Heart left ventricle (tissue), 16 donors: ENCODE results near the gene ZNF683. TPM values are rescaled to one million over a fixed set of nuclear protein-coding genes. Genes with fewer than 3 reads are reported as not detected.

Source experiments
- ATAC-seq, 4 donors: fragments of 200-7000 bp; cut with Tn5 transposase; one replicate each; pipeline ENCODE4 v1.9.1; 2020 to 2022; ENCODE audit warnings: moderate library complexity in 4 of 4, mild to moderate bottlenecking in 3 of 4, moderate number of reproducible peaks in 1 of 4
- DNase-seq, 5 donors: peaks; one replicate each; pipeline ENCODE4 v3.0.0-alpha.2; 2020
- H3K27ac ChIP-seq, 12 donors: fragments of 200-600 bp; sonication (generic) in 4 of 12; one replicate each; pipeline versions ENCODE4 v1.5.0 to v1.8.0; 2016 to 2022; ENCODE audit warnings: mild to moderate bottlenecking in 2 of 12
- H3K27me3 ChIP-seq, 9 donors: fragments of 200-600 bp; sonication (generic) in 2 of 9; one replicate each; pipeline versions ENCODE4 v1.5.1 to v1.8.0; 2016 to 2022; ENCODE audit warnings: mild to moderate bottlenecking in 3 of 9
- H3K36me3 ChIP-seq, 9 donors: fragments of 200-600 bp; sonication (generic) in 2 of 9; one replicate each; pipeline versions ENCODE4 v1.5.0 to v1.8.0; 2018 to 2022; ENCODE audit warnings: mild to moderate bottlenecking in 2 of 9
- H3K4me1 ChIP-seq, 12 donors: fragments of 200-600 bp; sonication (generic) in 4 of 12; one replicate each; pipeline versions ENCODE4 v1.5.0 to v1.8.0; 2016 to 2022; ENCODE audit warnings: mild to moderate bottlenecking in 3 of 12
- H3K4me3 ChIP-seq, 12 donors: fragments of 200-600 bp; sonication (generic) in 4 of 12; one replicate each; pipeline versions ENCODE4 v1.5.0 to v1.8.0; 2017 to 2022; ENCODE audit warnings: mild to moderate bottlenecking in 9 of 12, moderate library complexity in 4 of 12
- H3K9me3 ChIP-seq, 12 donors: fragments of 200-600 bp; sonication (generic) in 4 of 12; one replicate each; pipeline versions ENCODE4 v1.5.0 to v1.8.0; 2016 to 2022; ENCODE audit warnings: mild to moderate bottlenecking in 1 of 12
- CTCF ChIP-seq, 12 donors: fragments of 200-600 bp; sonication (generic) in 4 of 12; IDR thresholded peaks; one replicate each; pipeline versions ENCODE4 v1.5.0 to v1.8.0; 2018 to 2022; ENCODE audit warnings: antibody characterized with exemption in 12 of 12, mild to moderate bottlenecking in 5 of 12
- POLR2A ChIP-seq, 2 donors: fragments of 450-650 bp; IDR thresholded peaks; one replicate each; pipeline ENCODE4 v1.6.1; 2017; ENCODE audit warnings: antibody characterized with exemption in 2 of 2, mild to moderate bottlenecking in 2 of 2, moderate library complexity in 2 of 2
- WGBS, 4 donors: extraction: QIAGEN DNeasy Blood & Tissue Kit in 2 of 4; methylation state at CpG; one replicate each; pipeline versions ENCODE4 v1.1.5 to v1.1.7; 2013 to 2018; 5-methylcytosine and 5-hydroxymethylcytosine counted together
- intact Hi-C, 10 donors: fragments of 100-400 bp; cut with DNase I; formaldehyde crosslinking; loops; one replicate each; pipeline versions ENCODE4 v1.11.1 to v1.14.2; 2022
- polyA plus RNA-seq, 2 donors: library from polyadenylated mRNA; stranded (reverse); fragments of 200-250 nt; gene quantifications; one replicate each; pipeline ENCODE4 v1.2.3, GENCODE V29; 2013
- total RNA-seq, 9 donors: library from RNA; depleted of rRNA in 2 of 9; stranded (reverse); fragments of >200 nt in 2 of 9; fragmentation: NEBNext Ultra II Directional in 3 of 9; extraction: Animal tissue kit (Norgen Biotek cat#: 25700) in 3 of 9; gene quantifications; one replicate each; pipeline versions ENCODE4 v1.1.0 to v1.2.4, GENCODE V29; 2016 to 2023
- donor health status: ischemic (EF 13 %, LVEDD 7.1; RV severe dilation, severe dysfunction).
- donor health status: healthy with polysubstance abuse.
- donor health status: DM: no; HTN: yes; CAD: no.
- donor health status: DM: no; HTN: no; CAD: no.
- donor health status: ischemic (EF 25% LVEDD 6.9; RV normal size, moderate dysfunction).
- donor health status: ischemic (EF 25% LVEDD 5.7; RV mildly dilated, moderate dysfunction).
- donor health status: healthy.
- donor health status: DM: yes; HTN: yes; CAD: no.
- donor health status: ischemic (EF 35%, LVEDD 5.7; RV mildly dilated, moderate dysfunction).
- donor health status: nonischemic (EF 11% LVEDD 7.7; RV severe dilation, severe dysfunction).
- donor health status: DM: yes; HTN: yes; CAD: no.
- donor health status: PGD.
- donor health status: ischemic (EF 29% LVEDD 5.4; RV normal size, mild dysfunction).
- donor health status: nonischemic (EF 23%, LVEDD 6.1; RV moderate dilation, normal function).

The ZNF683 gene
- total and polyA plus RNA-seq, 11 donors, result 0.04 to 1.2 (median 0.38) TPM; not detected in 7

- WGBS, 4 donors, result 1 to 3% (median 2%) methylated on average over 14 to 16 of the region's 16 CpGs
- intact Hi-C loops, result no loop called here
These were observed 36.7 kb upstream of the ZNF683 start for GRCh38 chr1:26409191-26409807.

GRCh38 chr1:26408604-26409003 lies 36.1 kb upstream of the ZNF683 start:
- Histone ChIP-seq H3K27me3 (peaks cover 22 to 61% (median 40%) of the 10 kb centered on the region in 9 donors), H3K27ac (no peak overlapping the region), H3K4me3 (no peak overlapping the region), H3K4me1 (peaks cover 0 to 11% (median 0%) of the 10 kb centered on the region in 12 donors), H3K36me3 (no peaks in the 10 kb centered on the region), H3K9me3 (no peaks in the 10 kb centered on the region)
- TF ChIP-seq CTCF (IDR thresholded peaks at IDR 0.05), result no peak
- TF ChIP-seq POLR2A (IDR thresholded peaks at IDR 0.05), result no peak
- peak; percentile 84 to 87 (median 85) for ATAC-seq
- WGBS, 4 donors, result 0 to 1% (median 1%) methylated on average over 12 of the region's 12 CpGs
- peak; percentile 58 to 81 (median 65) for DNase-seq
- intact Hi-C loops, result no loop called here

More at GRCh38 chr1:26409191-26409807, 36.7 kb upstream of the ZNF683 start:
- H3K27me3 ChIP-seq, result peaks cover 26 to 61% (median 45%) of the 10 kb centered on the region in 9 donors
- H3K27ac ChIP-seq, result no peak overlapping the region
- no peaks in the 10 kb centered on the region for H3K9me3 ChIP-seq
- ATAC-seq, result no peak
- H3K36me3 ChIP-seq, result no peaks in the 10 kb centered on the region
- DNase-seq, result no peak
- no peak overlapping the region for H3K4me3 ChIP-seq
- TF ChIP-seq CTCF (IDR thresholded peaks at IDR 0.05), result no peak
- no peak for TF ChIP-seq POLR2A (IDR thresholded peaks at IDR 0.05)
- H3K4me1 ChIP-seq, result peaks cover 0 to 11% (median 0%) of the 10 kb centered on the region in 12 donors

GRCh38 chr1:26405281-26405915 lies 32.8 kb upstream of the ZNF683 start:
- TF ChIP-seq CTCF (IDR thresholded peaks at IDR 0.05), result no peak
- TF ChIP-seq POLR2A (IDR thresholded peaks at IDR 0.05), result no peak
- H3K4me1 ChIP-seq, result peaks cover 0 to 11% (median 0%) of the 10 kb centered on the region in 12 donors
- DNase-seq (no peak), ATAC-seq (no peak)
- WGBS, 4 donors, result 59 to 65% (median 61%) methylated on average over 7 of the region's 7 CpGs
- H3K9me3 ChIP-seq, result no peaks in the 10 kb centered on the region
- no peak overlapping the region for H3K27ac ChIP-seq
- intact Hi-C loops, result no loop called here
- H3K36me3 ChIP-seq, result no peaks in the 10 kb centered on the region
- H3K4me3 ChIP-seq, result no peak overlapping the region
- peaks cover 1 to 45% (median 12%) of the 10 kb centered on the region in 9 donors for H3K27me3 ChIP-seq

GRCh38 chr1:26404641-26405040 lies 32.1 kb upstream of the ZNF683 start:
- no peak for TF ChIP-seq POLR2A (IDR thresholded peaks at IDR 0.05)
- TF ChIP-seq CTCF (IDR thresholded peaks at IDR 0.05), result no peak
- 72 to 85% (median 77%) methylated on average over 2 of the region's 2 CpGs for WGBS, 4 donors
- DNase-seq, result no peak
- Histone ChIP-seq H3K36me3 (no peaks in the 10 kb centered on the region), H3K27ac (no peak overlapping the region), H3K9me3 (no peaks in the 10 kb centered on the region), H3K27me3 (peaks cover 0 to 41% (median 5%) of the 10 kb centered on the region in 9 donors), H3K4me3 (no peak overlapping the region), H3K4me1 (peaks cover 0 to 10% (median 0%) of the 10 kb centered on the region in 12 donors)
- ATAC-seq, result no peak
- intact Hi-C loops, result no loop called here
